Right lobe of liver (tissue), 4 donors: Measurements from ENCODE around the gene CDAN1.
"Not testable (repeated sequence)": the region's sequence is repeated elsewhere in the genome, so short reads cannot be mapped to it uniquely, and the experiment has no call there.

Experiments used
- POLR2A ChIP-seq: fragments of 450-650 bp; IDR thresholded peaks from one replicate; pipeline ENCODE4 v1.6.1; 2017; ENCODE audit warnings: antibody characterized with exemption, mild to moderate bottlenecking
- TF ChIP-seq, protein P1 (sequence below), 4 donors: fragments of 200-600 bp in 3 of 4; fragments of 450-650 bp in 1 of 4; IDR thresholded peaks; one replicate each; pipeline versions ENCODE4 v1.5.1 to v1.8.0; 2016 to 2022; ENCODE audit warnings: antibody characterized with exemption in 4 of 4, mild to moderate bottlenecking in 2 of 4
- donor health status: DM: no; HTN: no; CAD: no.
- donor health status: DM: no; HTN: no; CAD: no.
- donor health status: DM: no; HTN: yes; CAD: no.

DNA sequence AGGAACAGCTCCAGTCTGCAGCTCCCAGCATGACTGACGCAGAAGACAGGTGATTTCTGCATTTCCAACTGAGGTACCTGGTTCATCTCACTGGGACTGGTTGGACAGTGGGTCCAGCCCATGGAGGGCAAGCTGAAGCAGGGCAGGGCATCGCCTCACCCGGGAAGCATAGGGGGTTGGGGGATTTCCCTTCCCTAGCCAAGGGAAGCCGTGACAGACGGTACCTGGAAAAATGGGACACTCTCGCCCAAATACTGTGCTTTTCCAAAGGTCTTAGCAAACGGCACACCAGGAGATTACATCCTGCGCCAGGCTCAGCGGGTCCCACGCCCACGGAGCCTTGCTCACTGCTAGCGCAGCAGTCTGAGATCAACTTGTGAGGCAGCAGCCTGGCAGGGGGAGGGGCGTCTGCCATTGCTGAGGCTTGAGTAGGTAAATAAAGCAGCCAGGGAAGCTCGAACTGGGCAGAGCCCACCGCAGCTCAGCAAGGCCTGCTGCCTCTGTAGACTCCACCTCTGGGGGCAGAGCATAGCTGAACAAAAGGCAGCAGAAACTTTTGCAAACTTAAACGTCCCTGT, 27.3 kb upstream of the CDAN1 start:
- TF ChIP-seq, protein P1, sequence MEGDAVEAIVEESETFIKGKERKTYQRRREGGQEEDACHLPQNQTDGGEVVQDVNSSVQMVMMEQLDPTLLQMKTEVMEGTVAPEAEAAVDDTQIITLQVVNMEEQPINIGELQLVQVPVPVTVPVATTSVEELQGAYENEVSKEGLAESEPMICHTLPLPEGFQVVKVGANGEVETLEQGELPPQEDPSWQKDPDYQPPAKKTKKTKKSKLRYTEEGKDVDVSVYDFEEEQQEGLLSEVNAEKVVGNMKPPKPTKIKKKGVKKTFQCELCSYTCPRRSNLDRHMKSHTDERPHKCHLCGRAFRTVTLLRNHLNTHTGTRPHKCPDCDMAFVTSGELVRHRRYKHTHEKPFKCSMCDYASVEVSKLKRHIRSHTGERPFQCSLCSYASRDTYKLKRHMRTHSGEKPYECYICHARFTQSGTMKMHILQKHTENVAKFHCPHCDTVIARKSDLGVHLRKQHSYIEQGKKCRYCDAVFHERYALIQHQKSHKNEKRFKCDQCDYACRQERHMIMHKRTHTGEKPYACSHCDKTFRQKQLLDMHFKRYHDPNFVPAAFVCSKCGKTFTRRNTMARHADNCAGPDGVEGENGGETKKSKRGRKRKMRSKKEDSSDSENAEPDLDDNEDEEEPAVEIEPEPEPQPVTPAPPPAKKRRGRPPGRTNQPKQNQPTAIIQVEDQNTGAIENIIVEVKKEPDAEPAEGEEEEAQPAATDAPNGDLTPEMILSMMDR (IDR thresholded peaks at IDR 0.05), result not testable (repeated sequence)
- not testable (repeated sequence) for TF ChIP-seq POLR2A
